ENCODE measurements around the gene HIPK1. TPM values are rescaled to one million over a fixed set of nuclear protein-coding genes. Genes with fewer than 3 reads are reported as not detected.
"Not testable (repeated sequence)": the region's sequence is repeated elsewhere in the genome, so short reads cannot be mapped to it uniquely, and the experiment has no call there.

The HIPK1 gene
- total RNA-seq, 1 experiment from 2014 or later: 48.2 TPM

DNA sequence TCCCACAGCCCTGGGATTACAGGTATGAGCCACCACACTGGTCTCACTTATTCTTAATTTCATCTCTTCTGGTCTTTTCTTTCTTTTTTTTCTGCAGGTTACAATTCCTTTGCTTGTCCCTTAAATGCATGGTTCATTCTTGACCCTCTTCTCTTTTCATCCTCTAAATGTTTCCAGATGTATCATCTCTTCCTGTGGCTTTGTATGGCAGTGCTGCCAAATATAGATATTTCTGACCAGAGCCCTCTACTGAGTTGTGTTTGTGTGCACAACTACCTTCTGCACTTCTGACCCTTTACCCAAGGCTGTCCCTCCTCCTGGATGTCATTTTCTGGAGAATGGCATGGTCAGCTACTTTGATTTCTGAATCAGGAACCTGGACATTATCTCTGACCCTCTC, 82.7 kb downstream of the HIPK1 start:
- Mint-ChIP-seq H3K27me3 (ENCODE audit: insufficient read depth, unreplicated experiment) (no peaks in the 10 kb centered on the region), H3K27ac (ENCODE audit: unreplicated experiment) (no peak overlapping the region), H3K36me3 (ENCODE audit: insufficient read depth, unreplicated experiment) (no peaks in the 10 kb centered on the region), H3K4me1 (ENCODE audit: low read depth, unreplicated experiment) (peaks cover 13% of the 10 kb centered on the region), H3K9me3 (ENCODE audit: unreplicated experiment) (peaks cover 14% of the 10 kb centered on the region), H3K4me3 (ENCODE audit: unreplicated experiment) (no peak overlapping the region)
- no peaks in the 10 kb centered on the region for H3K27me3 ChIP-seq (replicated peaks; ENCODE audit: control insufficient read depth, insufficient read depth, low read length)
- H3K36me3 ChIP-seq (ENCODE audit: control insufficient read depth, insufficient read depth, low read length): no peaks in the 10 kb centered on the region
- CTCF ChIA-PET: no interaction called here
- POLR2A ChIA-PET: no interaction called here
- H3K4me1 ChIP-seq: peaks cover 14% of the 10 kb centered on the region; the same call in 1 of the 2 replicates
- DNase-seq: no peak
- H3K4me3 ChIP-seq (ENCODE audit: low read depth, low read length): no peak overlapping the region
- TF ChIP-seq, protein P1, sequence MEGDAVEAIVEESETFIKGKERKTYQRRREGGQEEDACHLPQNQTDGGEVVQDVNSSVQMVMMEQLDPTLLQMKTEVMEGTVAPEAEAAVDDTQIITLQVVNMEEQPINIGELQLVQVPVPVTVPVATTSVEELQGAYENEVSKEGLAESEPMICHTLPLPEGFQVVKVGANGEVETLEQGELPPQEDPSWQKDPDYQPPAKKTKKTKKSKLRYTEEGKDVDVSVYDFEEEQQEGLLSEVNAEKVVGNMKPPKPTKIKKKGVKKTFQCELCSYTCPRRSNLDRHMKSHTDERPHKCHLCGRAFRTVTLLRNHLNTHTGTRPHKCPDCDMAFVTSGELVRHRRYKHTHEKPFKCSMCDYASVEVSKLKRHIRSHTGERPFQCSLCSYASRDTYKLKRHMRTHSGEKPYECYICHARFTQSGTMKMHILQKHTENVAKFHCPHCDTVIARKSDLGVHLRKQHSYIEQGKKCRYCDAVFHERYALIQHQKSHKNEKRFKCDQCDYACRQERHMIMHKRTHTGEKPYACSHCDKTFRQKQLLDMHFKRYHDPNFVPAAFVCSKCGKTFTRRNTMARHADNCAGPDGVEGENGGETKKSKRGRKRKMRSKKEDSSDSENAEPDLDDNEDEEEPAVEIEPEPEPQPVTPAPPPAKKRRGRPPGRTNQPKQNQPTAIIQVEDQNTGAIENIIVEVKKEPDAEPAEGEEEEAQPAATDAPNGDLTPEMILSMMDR (IDR thresholded peaks at IDR 0.05; ENCODE audit: insufficient read depth in 1 of 2, low read depth in 1 of 2, low read length in 1 of 2, severe bottlenecking in 1 of 2, unreplicated experiment in 1 of 2): no peak
- intact Hi-C loops (cut with micrococcal nuclease; ENCODE audit: unreplicated experiment): no loop called here
- BruUV-seq (replicated peaks): no TSS peak
- H3K9me3 ChIP-seq: no peaks in the 10 kb centered on the region

DNA sequence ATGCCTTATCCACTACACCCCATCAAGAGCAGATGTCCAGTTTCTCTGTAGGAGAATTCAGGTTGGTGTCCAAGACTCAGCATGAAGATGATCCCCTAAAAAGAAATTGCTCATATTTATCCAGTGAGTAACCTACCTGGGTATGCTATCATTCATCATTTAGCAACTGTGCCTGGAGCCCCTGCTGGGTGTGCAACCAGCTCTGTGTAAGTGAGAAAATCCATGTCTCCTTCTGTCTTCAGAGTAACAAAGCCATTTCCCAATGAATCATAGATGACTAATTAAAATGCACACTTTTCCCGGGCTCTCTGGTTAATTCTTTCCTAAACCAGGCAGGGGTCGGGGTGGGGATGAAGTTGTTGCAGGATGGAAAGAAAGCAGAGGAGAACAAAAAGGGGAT, 86.0 kb downstream of the HIPK1 start:
- DNase-seq: no peak
- no peak overlapping the region for H3K27ac Mint-ChIP-seq (ENCODE audit: unreplicated experiment)
- ChIA-PET CTCF (no interaction called here), POLR2A (no interaction called here)
- no peaks in the 10 kb centered on the region for H3K27me3 ChIP-seq (replicated peaks; ENCODE audit: control insufficient read depth, insufficient read depth, low read length)
- H3K36me3 Mint-ChIP-seq (ENCODE audit: insufficient read depth, unreplicated experiment): no peaks in the 10 kb centered on the region
- no TSS peak for BruUV-seq (replicated peaks)
- no peaks in the 10 kb centered on the region; the same call in 1 of the 2 replicates for H3K9me3 ChIP-seq
- no peak overlapping the region for H3K4me3 Mint-ChIP-seq (ENCODE audit: unreplicated experiment)
- no peaks in the 10 kb centered on the region; the same call in 1 of the 2 replicates for H3K4me1 ChIP-seq
- intact Hi-C loops (cut with micrococcal nuclease; ENCODE audit: unreplicated experiment): no loop called here
- TF ChIP-seq, protein P1 (IDR thresholded peaks at IDR 0.05; ENCODE audit: insufficient read depth in 1 of 2, low read depth in 1 of 2, low read length in 1 of 2, severe bottlenecking in 1 of 2, unreplicated experiment in 1 of 2): no peak
- H3K27me3 Mint-ChIP-seq (ENCODE audit: insufficient read depth, unreplicated experiment): no peaks in the 10 kb centered on the region
- H3K4me1 Mint-ChIP-seq (ENCODE audit: low read depth, unreplicated experiment): peaks cover 6% of the 10 kb centered on the region
- no peak overlapping the region for H3K4me3 ChIP-seq (ENCODE audit: low read depth, low read length)
- H3K9me3 Mint-ChIP-seq (ENCODE audit: unreplicated experiment): peaks cover 14% of the 10 kb centered on the region
- H3K36me3 ChIP-seq (ENCODE audit: control insufficient read depth, insufficient read depth, low read length): no peaks in the 10 kb centered on the region

DNA sequence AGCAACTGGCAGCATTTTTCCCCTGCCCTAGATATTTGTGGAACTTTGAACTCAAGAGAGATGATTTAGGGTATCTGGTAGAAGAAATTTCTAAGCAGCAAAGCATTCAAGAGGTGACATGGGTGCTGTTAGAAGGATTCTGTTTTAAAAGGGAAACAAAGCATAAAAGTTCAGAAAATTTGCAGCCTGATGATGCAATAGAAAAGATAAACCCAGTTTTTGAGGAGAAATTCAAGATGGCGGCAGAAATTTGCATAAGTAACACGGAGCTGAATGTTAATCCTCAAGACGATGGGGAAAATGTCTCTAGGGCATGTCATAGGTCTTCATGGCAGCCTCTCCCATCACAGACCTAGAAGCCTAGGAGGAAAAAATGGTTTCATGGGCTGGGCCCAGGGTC, 90.6 kb downstream of the HIPK1 start:
- POLR2A ChIA-PET; intact Hi-C loops (cut with micrococcal nuclease; ENCODE audit: unreplicated experiment); H3K27ac Mint-ChIP-seq (ENCODE audit: unreplicated experiment); H3K4me3 Mint-ChIP-seq (ENCODE audit: unreplicated experiment); DNase-seq; H3K27me3 ChIP-seq (replicated peaks; ENCODE audit: control insufficient read depth, insufficient read depth, low read length); H3K36me3 ChIP-seq (ENCODE audit: control insufficient read depth, insufficient read depth, low read length); H3K9me3 ChIP-seq; H3K4me3 ChIP-seq (ENCODE audit: low read depth, low read length); H3K27me3 Mint-ChIP-seq (ENCODE audit: insufficient read depth, unreplicated experiment); BruUV-seq (replicated peaks); CTCF ChIA-PET; H3K36me3 Mint-ChIP-seq (ENCODE audit: insufficient read depth, unreplicated experiment); H3K4me1 Mint-ChIP-seq (ENCODE audit: low read depth, unreplicated experiment); H3K9me3 Mint-ChIP-seq (ENCODE audit: unreplicated experiment): not testable (repeated sequence)
- peaks cover 14% of the 10 kb centered on the region for H3K4me1 ChIP-seq

DNA sequence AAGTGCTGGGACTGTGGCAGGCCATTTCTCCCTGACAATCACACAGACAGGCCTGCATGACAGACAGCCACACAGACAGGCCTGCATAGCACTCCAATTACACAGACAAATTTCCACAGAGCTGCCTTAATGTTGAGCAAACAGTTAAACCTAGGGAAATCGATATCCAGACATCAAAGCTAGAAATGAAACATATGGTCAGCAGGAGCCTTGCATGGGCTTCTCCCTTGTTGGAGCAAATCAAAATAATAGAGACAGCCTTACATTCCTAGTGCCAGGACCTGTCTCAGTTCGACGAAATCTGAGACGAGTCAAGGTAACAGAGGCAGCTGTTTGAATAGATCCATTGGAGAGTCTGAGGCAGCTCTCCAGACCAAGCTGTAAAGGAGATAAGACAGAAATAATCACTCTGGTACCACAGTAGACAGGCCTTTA, 92.6 kb downstream of the HIPK1 start:
- BruUV-seq (replicated peaks): no TSS peak
- no peak overlapping the region for H3K4me3 ChIP-seq (ENCODE audit: low read depth, low read length)
- no peaks in the 10 kb centered on the region for H3K27me3 Mint-ChIP-seq (ENCODE audit: insufficient read depth, unreplicated experiment)
- no peaks in the 10 kb centered on the region for H3K4me1 Mint-ChIP-seq (ENCODE audit: low read depth, unreplicated experiment)
- H3K27me3 ChIP-seq (replicated peaks; ENCODE audit: control insufficient read depth, insufficient read depth, low read length): no peaks in the 10 kb centered on the region
- peaks cover 14% of the 10 kb centered on the region for H3K4me1 ChIP-seq
- H3K36me3 ChIP-seq (ENCODE audit: control insufficient read depth, insufficient read depth, low read length): no peaks in the 10 kb centered on the region
- no peaks in the 10 kb centered on the region for H3K36me3 Mint-ChIP-seq (ENCODE audit: insufficient read depth, unreplicated experiment)
- ChIA-PET POLR2A (no interaction called here), CTCF (no interaction called here)
- no peak overlapping the region for H3K27ac Mint-ChIP-seq (ENCODE audit: unreplicated experiment)
- H3K9me3 Mint-ChIP-seq (ENCODE audit: unreplicated experiment): no peaks in the 10 kb centered on the region
- intact Hi-C loops (cut with micrococcal nuclease; ENCODE audit: unreplicated experiment): no loop called here
- no peak for DNase-seq
- TF ChIP-seq, protein P1 (IDR thresholded peaks at IDR 0.05; ENCODE audit: insufficient read depth in 1 of 2, low read depth in 1 of 2, low read length in 1 of 2, severe bottlenecking in 1 of 2, unreplicated experiment in 1 of 2): no peak
- H3K4me3 Mint-ChIP-seq (ENCODE audit: unreplicated experiment): no peak overlapping the region
- H3K9me3 ChIP-seq: no peaks in the 10 kb centered on the region; the same call in 1 of the 2 replicates

All from Caco-2 (cell line).